OCI-LY7 (cell line): Measurements from ENCODE around the gene ALK. TPM values are rescaled to one million over a fixed set of nuclear protein-coding genes. Genes with fewer than 3 reads are reported as not detected.

Experiments
- BruUV-seq: library from RNA; stranded (reverse); fragments of 400-500 nt; replicated peaks from 2 replicates; lab custom pipeline; 2021; lab: Mats Ljungman, UMichigan
- CTCF ChIA-PET: fragments of 300-600 bp; sonication (Branson Sonifier 250); formaldehyde crosslinking; loops from one replicate; lab custom pipeline; 2022; ENCODE audit warnings: antibody characterized with exemption; ENCODE audit not compliant: unreplicated experiment; lab: Charles Lee
- POLR2A ChIA-PET: fragments of 300-600 bp; sonication (Branson Sonifier 250); formaldehyde crosslinking; loops from one replicate; lab custom pipeline; 2022; ENCODE audit warnings: antibody characterized with exemption; lab: Charles Lee
- DNase-seq: peaks from one replicate; pipeline ENCODE4 v3.0.0-alpha.2; 2015; ENCODE audit warnings: low spot score
- H2AFZ ChIP-seq: fragments of 200-600 bp; sonication (generic), shearing (Covaris generic); 2 replicates; pipeline ENCODE4 v1.6.1; 2014; ENCODE audit warnings: mild to moderate bottlenecking, antibody characterized with exemption, low read length, moderate library complexity
- H3K27ac ChIP-seq: fragments of 200-600 bp; sonication (generic); 2 replicates; pipeline ENCODE4 v1.5.1; 2014; ENCODE audit warnings: mixed run types, low read depth, mild to moderate bottlenecking, moderate library complexity, low read length, inconsistent platforms; ENCODE audit not compliant: poor library complexity, severe bottlenecking
- H3K36me3 ChIP-seq: fragments of 200-600 bp; sonication (generic); 2 replicates; pipeline ENCODE4 v1.6.1; 2014; ENCODE audit warnings: mild to moderate bottlenecking, antibody characterized with exemption, low read length, moderate library complexity, mixed read lengths; ENCODE audit not compliant: insufficient read depth
- H3K4me1 ChIP-seq: fragments of 200-600 bp; sonication (generic); 2 replicates; pipeline ENCODE4 v1.5.1; 2014; ENCODE audit warnings: mild to moderate bottlenecking, low read length; ENCODE audit not compliant: insufficient read depth, poor library complexity, severe bottlenecking
- H3K4me2 ChIP-seq: fragments of 200-600 bp; sonication (generic); 2 replicates; pipeline ENCODE4 v1.6.1; 2014; ENCODE audit warnings: mild to moderate bottlenecking, low read length
- H3K4me3 ChIP-seq: fragments of 200-600 bp; sonication (generic); 2 replicates; pipeline ENCODE4 v1.5.1; 2014; ENCODE audit warnings: mild to moderate bottlenecking, low read depth, low read length; ENCODE audit not compliant: poor library complexity, severe bottlenecking
- H3K79me2 ChIP-seq: fragments of 200-600 bp; sonication (generic); 2 replicates; pipeline ENCODE4 v1.6.1; 2016; ENCODE audit warnings: low read depth, mild to moderate bottlenecking, low read length, moderate library complexity, mixed read lengths; ENCODE audit not compliant: insufficient read depth
- H3K9me2 ChIP-seq: fragments of 200-600 bp; sonication (generic); 2 replicates; pipeline ENCODE4 v1.6.1; 2016; ENCODE audit warnings: mild to moderate bottlenecking, low read length, mixed read lengths; ENCODE audit not compliant: insufficient read depth
- H3K9me3 ChIP-seq: fragments of 200-600 bp; sonication (generic); 2 replicates; pipeline ENCODE4 v1.6.1; 2014; ENCODE audit warnings: mild to moderate bottlenecking, mixed run types, low read length, mixed read lengths
- H4K20me1 ChIP-seq: fragments of 200-600 bp; sonication (generic); 2 replicates; pipeline ENCODE4 v1.6.1; 2014; ENCODE audit warnings: mild to moderate bottlenecking, antibody characterized with exemption, low read length, moderate library complexity, mixed read lengths; ENCODE audit not compliant: insufficient read depth
- EZH2phosphoT487 ChIP-seq: fragments of 200-600 bp; sonication (generic); IDR thresholded peaks from 2 replicates; pipeline ENCODE4 v1.6.1; 2018; ENCODE audit warnings: low read depth, borderline replicate concordance, mild to moderate bottlenecking, mixed run types, antibody characterized with exemption, low read length, moderate library complexity, mixed read lengths
- intact Hi-C: fragments of 100-400 bp; cut with micrococcal nuclease; formaldehyde crosslinking; loops from one replicate; pipeline ENCODE4 v1.10.0; 2022; ENCODE audit not compliant: unreplicated experiment
- total RNA-seq, 2 experiments: library from RNA; depleted of rRNA in 1 of 2; stranded (reverse); fragments of >200 nt in 1 of 2; shearing (Covaris generic) in 1 of 2; gene quantifications; 2 replicates each; pipeline ENCODE4 v1.2.3, GENCODE V29; 2014 to 2022
- TF ChIP-seq, protein P1 (sequence below): fragments of 200-600 bp; sonication (generic); conservative IDR thresholded peaks from 2 replicates; pipeline ENCODE4 v1.5.1; 2014; ENCODE audit warnings: mild to moderate bottlenecking, antibody characterized with exemption, low read length, moderate library complexity, mixed read lengths

ALK gene
- total RNA-seq, 2 experiments from 2014 or later, result 0.09 TPM; not detected in 1

DNA sequence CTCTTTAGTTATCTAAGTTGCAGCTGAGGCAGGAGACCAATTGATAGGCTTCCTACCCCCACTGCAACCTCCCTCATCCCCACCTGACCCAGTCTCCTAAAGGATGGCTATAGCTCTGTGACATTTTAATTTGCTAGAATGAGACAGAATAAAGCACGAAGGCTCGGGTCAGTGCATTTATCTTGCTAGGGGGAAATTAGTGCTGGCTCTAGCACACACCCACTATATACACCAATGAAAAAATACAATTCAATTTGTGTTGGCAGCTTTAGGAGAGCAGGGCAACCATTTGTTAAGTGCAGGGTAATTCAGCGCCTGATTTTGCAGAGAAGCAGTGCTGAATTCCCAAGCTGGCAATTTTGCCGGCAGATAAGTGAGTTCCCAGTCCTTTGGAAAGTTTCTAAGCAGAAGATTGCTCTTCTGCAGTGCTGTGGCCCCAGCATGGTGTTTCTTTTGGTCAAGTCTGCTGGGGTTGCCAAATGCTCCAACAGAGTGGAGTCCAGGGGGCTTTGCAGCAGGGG is 346.0 kb downstream of the ALK start:
- Histone ChIP-seq H3K9me3 (no peaks in the 10 kb centered on the region), H3K9me2 (no peaks in the 10 kb centered on the region), H3K4me2 (no peak overlapping the region), H3K36me3 (no peaks in the 10 kb centered on the region), H2AFZ (no peak overlapping the region), H3K4me1 (no peaks in the 10 kb centered on the region), H3K4me3 (no peak overlapping the region), H3K79me2 (no peaks in the 10 kb centered on the region), H4K20me1 (no peaks in the 10 kb centered on the region), H3K27ac (no peak overlapping the region)
- intact Hi-C loops, result no loop called here
- DNase-seq, result no peak
- no TSS peak for BruUV-seq
- TF ChIP-seq, protein P1, sequence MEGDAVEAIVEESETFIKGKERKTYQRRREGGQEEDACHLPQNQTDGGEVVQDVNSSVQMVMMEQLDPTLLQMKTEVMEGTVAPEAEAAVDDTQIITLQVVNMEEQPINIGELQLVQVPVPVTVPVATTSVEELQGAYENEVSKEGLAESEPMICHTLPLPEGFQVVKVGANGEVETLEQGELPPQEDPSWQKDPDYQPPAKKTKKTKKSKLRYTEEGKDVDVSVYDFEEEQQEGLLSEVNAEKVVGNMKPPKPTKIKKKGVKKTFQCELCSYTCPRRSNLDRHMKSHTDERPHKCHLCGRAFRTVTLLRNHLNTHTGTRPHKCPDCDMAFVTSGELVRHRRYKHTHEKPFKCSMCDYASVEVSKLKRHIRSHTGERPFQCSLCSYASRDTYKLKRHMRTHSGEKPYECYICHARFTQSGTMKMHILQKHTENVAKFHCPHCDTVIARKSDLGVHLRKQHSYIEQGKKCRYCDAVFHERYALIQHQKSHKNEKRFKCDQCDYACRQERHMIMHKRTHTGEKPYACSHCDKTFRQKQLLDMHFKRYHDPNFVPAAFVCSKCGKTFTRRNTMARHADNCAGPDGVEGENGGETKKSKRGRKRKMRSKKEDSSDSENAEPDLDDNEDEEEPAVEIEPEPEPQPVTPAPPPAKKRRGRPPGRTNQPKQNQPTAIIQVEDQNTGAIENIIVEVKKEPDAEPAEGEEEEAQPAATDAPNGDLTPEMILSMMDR, result no peak
- no peak for TF ChIP-seq EZH2phosphoT487
- CTCF ChIA-PET, result no interaction called here
- POLR2A ChIA-PET, result no interaction called here

DNA sequence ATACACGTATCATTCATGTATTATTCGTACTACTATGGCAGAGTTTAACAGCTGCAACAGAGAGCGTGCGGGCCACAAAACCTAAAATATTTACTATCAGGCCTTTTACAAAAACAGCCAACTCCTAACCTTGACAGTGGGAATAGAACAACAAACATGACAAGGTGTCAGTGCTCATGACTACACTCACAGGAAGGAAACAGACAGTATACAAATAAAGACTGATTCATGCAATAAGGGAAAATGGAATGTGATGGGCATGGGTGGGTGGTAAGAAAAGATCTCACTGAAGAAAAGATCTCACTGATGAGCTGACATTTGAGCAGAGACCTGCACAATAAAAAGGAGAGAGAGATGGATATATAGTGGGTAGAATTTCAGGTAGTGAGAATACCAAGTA is 347.8 kb downstream of the ALK start:
- no peak overlapping the region for H2AFZ ChIP-seq
- H3K4me3 ChIP-seq, result no peak overlapping the region
- no peak overlapping the region for H3K4me2 ChIP-seq
- POLR2A ChIA-PET, result interaction anchor here (0.7 to 1.2 kb wide), 2 partner anchors 14 to 21 kb away, joined by 3 read pairs; no protein-coding TSS in a partner anchor
- H3K27ac ChIP-seq, result no peak overlapping the region
- H3K36me3 ChIP-seq, result no peaks in the 10 kb centered on the region
- BruUV-seq, result no TSS peak
- H3K4me1 ChIP-seq, result no peaks in the 10 kb centered on the region
- intact Hi-C loops, result no loop called here
- CTCF ChIA-PET, result no interaction called here
- no peaks in the 10 kb centered on the region for H3K9me3 ChIP-seq
- TF ChIP-seq, protein P1, result no peak
- H3K79me2 ChIP-seq, result no peaks in the 10 kb centered on the region
- no peaks in the 10 kb centered on the region for H4K20me1 ChIP-seq
- DNase-seq, result no peak
- H3K9me2 ChIP-seq, result no peaks in the 10 kb centered on the region

DNA sequence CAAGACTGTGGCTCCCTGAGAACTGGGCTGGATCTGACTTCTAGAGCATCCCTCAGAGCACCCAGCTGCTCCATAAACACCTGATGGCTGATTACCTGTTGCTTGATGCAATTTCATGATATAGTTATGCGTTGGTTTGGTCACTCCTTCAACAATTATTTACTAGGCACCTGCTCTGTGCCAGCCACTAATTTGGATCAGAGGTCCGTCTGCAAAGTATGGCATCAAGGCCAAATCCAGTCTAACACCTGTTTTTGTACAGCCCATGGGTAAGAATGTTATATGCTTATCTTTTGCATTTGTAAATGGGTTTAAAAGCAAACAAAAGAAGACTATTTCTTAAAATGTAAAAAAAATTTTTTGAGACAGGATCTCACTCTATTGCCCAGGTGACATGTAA is 348.2 kb downstream of the ALK start:
- no peak overlapping the region for H2AFZ ChIP-seq
- H3K9me3 ChIP-seq, result no peaks in the 10 kb centered on the region
- TF ChIP-seq EZH2phosphoT487, result no peak
- TF ChIP-seq, protein P1, result no peak
- no peaks in the 10 kb centered on the region for H3K79me2 ChIP-seq
- CTCF ChIA-PET, result no interaction called here
- H3K27ac ChIP-seq, result no peak overlapping the region
- no peak for DNase-seq
- no peaks in the 10 kb centered on the region for H3K36me3 ChIP-seq
- POLR2A ChIA-PET, result interaction anchor here (0.7 to 1.2 kb wide), 2 partner anchors 14 to 20 kb away, joined by 3 read pairs; no protein-coding TSS in a partner anchor
- no peaks in the 10 kb centered on the region for H4K20me1 ChIP-seq
- no peaks in the 10 kb centered on the region for H3K9me2 ChIP-seq
- H3K4me2 ChIP-seq, result no peak overlapping the region
- no peak overlapping the region for H3K4me3 ChIP-seq
- intact Hi-C loops, result no loop called here
- BruUV-seq, result no TSS peak
- H3K4me1 ChIP-seq, result no peaks in the 10 kb centered on the region
